ENCODE measurements around the gene ADRM1. TPM values are rescaled to one million over a fixed set of nuclear protein-coding genes. Genes with fewer than 3 reads are reported as not detected.

ADRM1 gene
- total RNA-seq, 1 experiment from 2014 or later, result 160 TPM

DNA sequence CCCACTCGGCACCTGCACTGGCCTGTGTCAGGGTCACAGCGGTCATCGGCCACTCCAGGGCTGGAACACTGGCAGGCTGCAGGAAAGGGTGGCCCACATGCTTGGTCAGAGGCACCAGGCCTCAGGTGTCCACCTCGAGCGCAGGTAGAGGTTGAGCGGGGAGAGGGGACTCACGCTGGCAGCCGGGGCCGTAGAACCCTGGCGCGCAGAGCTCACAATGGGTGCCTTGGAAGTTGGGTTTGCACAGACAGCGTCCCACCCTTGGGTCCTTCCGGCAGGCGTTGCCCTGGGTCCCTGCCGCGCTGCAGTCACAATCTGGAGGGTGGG, 35.5 kb downstream of the ADRM1 start:
- H3K4me3 ChIP-seq, result no peak overlapping the region
- H3K9me3 ChIP-seq (replicated peaks), result no peaks in the 10 kb centered on the region; the same call in 1 of the 2 replicates
- no peaks in the 10 kb centered on the region for H3K4me1 ChIP-seq
- H3K36me3 ChIP-seq, result peaks cover 33% of the 10 kb centered on the region; the same call in 1 of the 2 replicates
- no peak overlapping the region for H3K27ac ChIP-seq
- H3K27me3 ChIP-seq, result no peaks in the 10 kb centered on the region
- no peak for DNase-seq

DNA sequence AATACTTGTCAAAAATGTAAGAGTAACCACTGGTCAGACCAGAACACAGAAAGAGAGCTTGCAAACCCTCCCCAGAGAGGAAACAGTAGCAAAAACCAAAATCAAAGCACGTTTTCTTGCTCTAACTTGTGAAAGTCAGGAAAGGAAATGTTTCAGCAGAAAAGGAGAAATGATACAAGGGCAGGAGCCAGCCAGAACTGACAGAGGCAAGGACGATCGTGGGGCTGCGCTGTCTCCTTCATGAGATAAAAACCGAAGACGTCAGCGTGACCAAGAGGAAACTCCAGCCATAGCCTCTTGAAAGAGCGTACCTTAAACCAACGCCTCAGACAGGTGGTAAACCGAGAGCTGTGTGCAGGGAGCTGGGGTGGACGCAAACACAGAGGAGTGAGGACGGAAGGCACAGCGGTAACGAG, 36.9 kb downstream of the ADRM1 start:
- Histone ChIP-seq H3K27me3 (no peaks in the 10 kb centered on the region), H3K9me3 (replicated peaks) (no peaks in the 10 kb centered on the region; the same call in 1 of the 2 replicates), H3K4me1 (no peaks in the 10 kb centered on the region), H3K27ac (no peak overlapping the region), H3K36me3 (peaks cover 35% of the 10 kb centered on the region), H3K4me3 (no peak overlapping the region)
- no peak for DNase-seq

DNA sequence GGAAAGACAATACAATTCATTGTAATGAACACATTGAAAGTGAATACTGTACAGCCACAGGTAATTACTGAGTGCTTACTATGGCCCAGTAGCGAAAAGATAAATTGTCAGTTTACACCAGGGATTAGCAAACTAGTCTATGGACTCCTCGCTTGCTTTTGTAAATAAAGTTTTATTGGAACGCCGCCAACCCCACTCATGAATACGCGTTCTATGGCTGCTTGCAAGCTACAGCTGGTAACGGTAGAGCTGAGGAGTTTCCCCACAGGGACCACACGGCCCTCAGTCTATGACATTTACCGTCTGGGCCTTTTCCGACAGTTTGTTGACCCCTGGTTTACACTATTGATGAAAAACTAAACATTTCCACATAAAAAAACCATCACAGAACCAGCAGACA, 40.1 kb downstream of the ADRM1 start:
- Histone ChIP-seq H3K4me1 (peaks cover 9% of the 10 kb centered on the region), H3K9me3 (replicated peaks) (no peaks in the 10 kb centered on the region; the same call in 1 of the 2 replicates), H3K4me3 (no peak overlapping the region), H3K27ac (no peak overlapping the region), H3K27me3 (no peaks in the 10 kb centered on the region), H3K36me3 (peaks cover 33% of the 10 kb centered on the region)
- DNase-seq, result no peak

DNA sequence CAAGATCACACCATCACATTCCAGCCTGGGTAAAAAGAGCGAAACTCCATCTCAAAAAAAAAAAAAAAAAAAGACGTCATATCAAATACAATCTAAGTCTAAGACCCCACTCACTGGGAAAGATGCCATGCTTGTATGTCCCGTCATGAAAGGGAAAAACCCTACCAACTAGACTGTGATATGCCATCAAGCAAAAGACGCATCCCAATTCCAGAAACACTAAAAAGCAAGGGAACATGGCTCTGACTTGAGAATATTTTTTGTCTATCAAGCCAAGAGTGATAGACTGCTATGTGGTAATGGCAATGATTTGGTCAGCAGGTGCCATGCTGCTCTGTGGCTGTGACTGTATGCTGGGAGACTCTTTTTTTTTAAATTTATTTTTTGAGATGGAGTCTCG, 41.3 kb downstream of the ADRM1 start:
- Histone ChIP-seq H3K27me3 (no peaks in the 10 kb centered on the region), H3K9me3 (replicated peaks) (peaks cover 5% of the 10 kb centered on the region; the same call in 1 of the 2 replicates), H3K27ac (no peak overlapping the region), H3K4me1 (peaks cover 9% of the 10 kb centered on the region), H3K36me3 (peaks cover 32% of the 10 kb centered on the region), H3K4me3 (no peak overlapping the region)
- DNase-seq, result no peak

DNA sequence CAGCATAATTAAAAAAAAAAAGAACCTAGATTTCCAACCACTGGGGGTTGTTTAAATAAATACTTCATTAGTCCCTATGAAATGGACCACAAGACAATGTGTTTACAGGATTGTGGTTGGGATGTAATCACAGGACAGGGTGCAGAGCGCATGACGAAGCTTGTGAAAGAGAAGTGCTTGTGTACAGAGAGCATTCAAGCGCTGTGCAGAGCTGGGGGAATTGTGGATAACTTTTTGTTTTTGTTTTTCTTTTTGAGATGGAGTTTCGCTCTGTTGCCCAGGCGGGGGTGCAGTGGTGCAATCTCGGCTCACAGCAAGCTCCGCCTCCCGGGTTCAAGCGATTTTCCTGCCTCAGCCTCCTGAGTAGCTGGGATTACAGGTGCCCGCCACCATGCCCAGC, 42.0 kb downstream of the ADRM1 start:
- peaks cover 28% of the 10 kb centered on the region for H3K36me3 ChIP-seq
- peaks cover 5% of the 10 kb centered on the region; the same call in 1 of the 2 replicates for H3K9me3 ChIP-seq (replicated peaks)
- no peak overlapping the region for H3K4me3 ChIP-seq
- H3K27me3 ChIP-seq, result no peaks in the 10 kb centered on the region
- no peak for DNase-seq
- H3K4me1 ChIP-seq, result peaks cover 9% of the 10 kb centered on the region
- no peak overlapping the region for H3K27ac ChIP-seq

DNA sequence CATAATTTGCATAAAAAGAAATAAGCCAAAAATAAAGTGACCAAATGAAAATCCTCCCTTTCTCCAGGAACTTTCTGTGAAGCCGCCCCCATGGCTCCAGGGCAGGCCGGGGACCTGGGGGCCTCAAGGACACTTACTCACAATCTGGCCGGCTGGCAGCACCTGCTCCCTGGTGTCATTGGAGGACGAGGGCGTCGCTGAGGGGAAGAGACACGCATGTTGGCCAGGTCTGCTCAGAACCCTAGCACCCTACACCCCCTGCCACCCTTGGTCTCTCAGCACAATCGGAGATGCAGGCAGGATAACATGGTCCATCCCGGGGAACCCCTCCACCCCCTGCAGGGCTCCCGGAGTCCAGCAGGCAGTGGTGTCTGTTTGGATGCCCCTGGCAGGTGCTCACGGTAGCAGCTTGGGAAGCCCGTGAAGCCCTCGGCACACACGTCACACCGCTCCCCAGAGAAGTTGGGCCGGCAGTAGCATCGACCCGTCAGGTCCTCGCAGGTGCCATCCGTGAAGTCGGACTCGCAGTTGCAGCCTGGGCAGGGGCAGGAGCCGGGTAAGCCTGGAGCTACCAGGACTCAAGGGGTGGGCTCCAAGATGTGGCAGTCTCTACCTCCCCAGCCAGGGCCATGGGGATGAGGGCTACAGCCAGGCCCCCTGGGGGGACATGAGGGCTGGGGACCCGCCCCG, 43.0 kb downstream of the ADRM1 start:
- H3K36me3 ChIP-seq, result peaks cover 20% of the 10 kb centered on the region
- H3K27ac ChIP-seq, result no peak overlapping the region
- H3K4me3 ChIP-seq, result no peak overlapping the region
- H3K9me3 ChIP-seq (replicated peaks), result peaks cover 5% of the 10 kb centered on the region; the same call in 1 of the 2 replicates
- H3K27me3 ChIP-seq, result no peaks in the 10 kb centered on the region
- DNase-seq, result no peak
- peaks cover 9% of the 10 kb centered on the region for H3K4me1 ChIP-seq

DNA sequence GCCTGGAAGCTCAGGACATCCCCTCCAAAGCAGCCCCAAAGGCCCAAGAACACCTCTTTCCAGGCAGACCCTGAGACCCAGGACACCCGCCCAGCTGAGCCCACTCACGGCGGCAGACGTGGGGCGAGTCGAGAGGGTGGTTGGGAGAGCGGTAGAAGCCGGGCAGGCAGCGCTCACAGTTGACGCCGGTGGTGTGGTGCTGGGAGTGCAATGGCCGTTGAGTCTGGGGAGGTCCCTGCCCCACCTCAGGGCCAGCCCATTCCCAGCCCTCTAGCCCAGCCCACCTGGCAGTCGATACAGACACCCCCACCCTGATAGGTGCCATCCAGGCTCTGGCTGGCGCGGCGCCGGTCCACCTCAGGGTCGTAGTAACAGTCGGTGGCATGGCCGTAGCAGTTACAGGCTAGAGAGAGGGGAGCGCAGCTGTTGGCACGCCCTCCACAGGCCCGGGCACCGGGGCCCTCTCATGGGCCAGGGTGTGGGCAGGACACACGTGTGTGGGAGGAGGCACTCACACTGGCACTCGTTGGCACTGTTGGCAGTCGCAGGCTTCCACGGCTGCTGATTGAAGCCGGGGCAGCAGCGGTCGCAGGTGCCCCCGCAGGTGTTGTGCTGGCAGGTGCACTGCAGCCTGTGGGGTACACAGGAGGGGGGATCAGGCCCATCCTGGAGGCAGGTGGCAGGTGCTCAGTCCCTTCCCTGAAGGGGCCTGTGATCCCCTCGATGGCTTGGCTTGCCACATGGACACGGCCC, 43.8 kb downstream of the ADRM1 start:
- no peak overlapping the region for H3K27ac ChIP-seq
- DNase-seq, result no peak
- peaks cover 19% of the 10 kb centered on the region for H3K36me3 ChIP-seq
- no peak overlapping the region for H3K4me3 ChIP-seq
- peaks cover 5% of the 10 kb centered on the region; the same call in 1 of the 2 replicates for H3K9me3 ChIP-seq (replicated peaks)
- no peaks in the 10 kb centered on the region for H3K27me3 ChIP-seq
- peaks cover 9% of the 10 kb centered on the region for H3K4me1 ChIP-seq

DNA sequence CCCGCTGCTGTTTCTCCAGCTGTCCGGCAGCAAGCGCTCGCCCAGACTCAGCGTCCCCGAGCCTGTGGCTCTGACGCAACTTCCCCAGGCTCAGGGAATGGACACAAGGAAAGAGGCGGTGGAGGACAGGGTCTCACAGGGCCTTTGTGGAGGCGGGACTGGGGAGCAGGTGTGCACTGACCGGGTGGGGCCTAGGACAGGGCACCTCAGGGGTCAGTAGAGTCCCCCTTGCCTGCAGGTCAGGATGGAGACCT, 44.3 kb downstream of the ADRM1 start:
- H3K27me3 ChIP-seq, result no peaks in the 10 kb centered on the region
- peaks cover 21% of the 10 kb centered on the region for H3K36me3 ChIP-seq
- peaks cover 9% of the 10 kb centered on the region for H3K4me1 ChIP-seq
- DNase-seq, result no peak
- no peak overlapping the region for H3K27ac ChIP-seq
- no peak overlapping the region for H3K4me3 ChIP-seq
- H3K9me3 ChIP-seq (replicated peaks), result peaks cover 5% of the 10 kb centered on the region; the same call in 1 of the 2 replicates

DNA sequence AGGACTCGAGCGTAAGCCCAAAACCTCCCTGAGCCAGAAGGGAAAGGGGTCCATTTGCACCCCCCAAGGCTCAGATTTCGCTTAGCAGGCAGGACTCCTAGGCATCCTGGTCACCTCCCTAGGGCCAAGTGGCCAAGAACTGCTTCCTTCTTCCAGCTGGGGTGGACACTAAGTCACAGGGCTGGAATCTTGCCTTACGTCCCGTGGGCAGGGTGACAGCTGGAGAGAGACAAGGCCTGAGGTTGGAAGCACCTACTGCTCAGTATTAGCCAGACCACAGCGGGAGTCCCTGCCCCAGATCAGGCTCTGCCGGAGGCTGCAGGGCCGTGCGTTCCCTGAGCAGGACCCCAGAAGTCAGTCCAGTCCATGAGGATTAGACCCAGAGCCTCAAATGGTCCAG, 44.6 kb downstream of the ADRM1 start:
- no peak overlapping the region for H3K4me3 ChIP-seq
- peaks cover 21% of the 10 kb centered on the region for H3K36me3 ChIP-seq
- DNase-seq, result no peak
- peaks cover 5% of the 10 kb centered on the region; the same call in 1 of the 2 replicates for H3K9me3 ChIP-seq (replicated peaks)
- no peaks in the 10 kb centered on the region for H3K27me3 ChIP-seq
- peaks cover 9% of the 10 kb centered on the region for H3K4me1 ChIP-seq
- no peak overlapping the region for H3K27ac ChIP-seq

DNA sequence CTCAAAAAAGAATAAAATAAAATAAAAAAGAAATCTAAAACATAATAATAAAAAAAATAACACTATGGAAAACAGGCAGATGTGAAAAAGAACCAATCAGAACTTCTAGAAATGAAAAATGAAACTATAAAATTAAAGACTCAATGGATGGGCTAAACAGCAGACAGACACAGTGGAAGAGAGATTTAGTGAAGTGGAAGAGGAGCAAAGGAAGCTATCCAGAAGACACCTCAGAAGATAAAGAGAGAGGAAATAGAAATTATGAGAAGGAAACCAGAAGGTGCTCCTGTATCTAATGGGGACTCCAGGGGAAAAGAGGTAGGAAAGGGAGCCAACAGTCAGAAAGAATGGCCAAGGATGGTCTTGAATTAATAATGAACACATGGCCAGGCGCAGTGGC, 45.8 kb downstream of the ADRM1 start:
- H3K9me3 ChIP-seq (replicated peaks), result peaks cover 5% of the 10 kb centered on the region; the same call in 1 of the 2 replicates
- peaks cover 9% of the 10 kb centered on the region for H3K4me1 ChIP-seq
- peaks cover 16% of the 10 kb centered on the region for H3K36me3 ChIP-seq
- H3K27ac ChIP-seq, result no peak overlapping the region
- no peaks in the 10 kb centered on the region for H3K27me3 ChIP-seq
- H3K4me3 ChIP-seq, result no peak overlapping the region
- no peak for DNase-seq

DNA sequence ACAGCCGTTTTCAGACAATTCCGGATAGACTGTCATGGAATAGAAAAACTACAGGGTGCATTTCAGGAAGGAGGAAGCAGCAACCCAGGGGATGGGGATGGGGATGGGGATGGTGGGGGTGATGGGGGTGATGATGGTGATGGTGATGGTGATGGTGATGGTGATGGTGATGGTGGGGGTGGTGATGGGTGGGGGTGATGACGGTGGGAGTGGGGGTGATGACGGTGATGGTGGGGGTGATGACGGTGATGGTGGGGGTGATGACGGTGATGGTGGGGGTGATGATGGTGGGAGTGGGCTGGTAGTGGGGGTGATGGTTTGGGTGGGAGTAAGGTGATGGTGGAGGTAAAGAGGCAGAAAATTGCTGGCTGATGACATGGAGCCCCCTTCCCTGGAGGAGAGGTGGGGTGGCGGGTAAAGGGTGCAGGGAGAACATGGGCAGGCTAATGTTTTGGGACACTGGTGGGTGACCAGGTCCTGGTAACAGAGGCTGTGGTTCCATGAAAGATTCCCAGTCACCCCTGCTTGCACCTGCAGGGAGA, 46.8 kb downstream of the ADRM1 start:
- Histone ChIP-seq H3K27me3 (no peaks in the 10 kb centered on the region), H3K9me3 (replicated peaks) (peaks cover 5% of the 10 kb centered on the region; the same call in 1 of the 2 replicates), H3K27ac (no peak overlapping the region), H3K4me1 (peaks cover 12% of the 10 kb centered on the region), H3K4me3 (no peak overlapping the region), H3K36me3 (peaks cover 14% of the 10 kb centered on the region)
- no peak for DNase-seq

DNA sequence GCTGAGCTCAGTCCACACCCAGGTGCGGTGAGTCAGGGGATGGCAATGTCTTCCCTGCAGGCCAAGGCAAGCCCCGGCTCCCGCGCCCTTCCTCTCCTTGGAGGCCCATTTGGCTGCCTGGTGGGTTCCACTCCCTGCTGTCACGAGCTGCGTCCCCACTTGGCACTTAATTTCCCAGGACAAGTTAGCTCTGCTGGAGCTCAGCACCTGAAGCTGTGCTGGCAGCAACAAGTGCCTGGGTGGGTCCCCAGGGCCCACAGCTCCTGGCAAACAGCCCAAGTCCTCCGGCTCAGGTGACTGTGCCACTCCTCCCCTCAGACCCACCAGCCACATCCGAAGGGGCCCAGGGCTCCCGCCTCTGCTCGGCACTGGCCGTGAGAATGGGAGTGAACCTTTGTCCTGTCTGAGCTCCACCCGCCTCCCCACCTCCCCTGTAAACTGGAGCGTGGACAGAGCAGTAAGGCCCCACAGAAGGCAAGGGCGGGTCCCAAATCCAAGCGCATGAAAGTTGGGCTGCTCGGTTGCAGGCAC, 47.4 kb downstream of the ADRM1 start:
- Histone ChIP-seq H3K9me3 (replicated peaks) (peaks cover 5% of the 10 kb centered on the region; the same call in 1 of the 2 replicates), H3K27me3 (no peaks in the 10 kb centered on the region), H3K4me3 (no peak overlapping the region), H3K36me3 (peaks cover 11% of the 10 kb centered on the region), H3K4me1 (peaks cover 17% of the 10 kb centered on the region), H3K27ac (no peak overlapping the region)
- no peak for DNase-seq

DNA sequence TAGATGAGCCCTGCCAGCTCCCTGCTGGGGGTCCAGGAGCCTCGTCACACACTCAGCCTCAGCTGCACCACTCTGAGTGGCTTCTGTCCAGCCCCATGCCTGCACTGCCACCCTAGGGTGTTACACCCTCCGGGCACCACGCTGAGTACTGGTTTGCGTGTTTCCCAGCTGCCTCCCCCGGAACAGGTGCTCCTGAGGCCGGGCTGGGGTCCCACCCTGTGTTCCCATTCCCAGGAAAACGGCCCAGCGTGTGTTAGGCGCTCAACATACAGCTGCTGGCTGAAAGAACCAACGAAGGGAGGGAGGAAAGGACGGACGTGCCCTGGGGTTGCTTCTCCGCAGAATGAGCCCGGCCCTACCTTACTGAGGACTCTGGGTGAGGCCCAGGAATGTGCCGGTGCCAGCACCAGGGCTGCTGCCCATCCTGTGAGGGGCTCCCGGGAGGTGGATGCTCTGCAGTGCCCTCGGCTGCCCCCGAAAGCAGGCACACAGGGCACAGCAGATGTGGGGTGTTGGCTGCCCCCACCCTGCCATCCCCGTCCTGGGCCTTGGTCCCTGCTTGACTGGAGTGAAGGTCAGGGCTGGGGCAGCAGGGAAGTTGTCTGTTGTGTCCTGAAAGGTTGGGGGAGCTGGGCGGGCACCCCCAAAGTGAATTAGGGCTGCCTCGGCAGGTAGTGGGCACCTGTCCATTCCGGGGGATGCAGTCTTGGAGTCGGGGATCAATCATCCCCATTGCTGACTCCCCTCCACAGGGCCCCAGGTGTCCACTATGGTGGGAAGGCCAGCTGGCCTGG, 48.0 kb downstream of the ADRM1 start:
- Histone ChIP-seq H3K9me3 (replicated peaks) (peaks cover 5% of the 10 kb centered on the region; the same call in 1 of the 2 replicates), H3K4me1 (peaks cover 18% of the 10 kb centered on the region), H3K27me3 (no peaks in the 10 kb centered on the region), H3K27ac (no peak overlapping the region), H3K4me3 (no peak overlapping the region), H3K36me3 (peaks cover 11% of the 10 kb centered on the region)
- no peak for DNase-seq

DNA sequence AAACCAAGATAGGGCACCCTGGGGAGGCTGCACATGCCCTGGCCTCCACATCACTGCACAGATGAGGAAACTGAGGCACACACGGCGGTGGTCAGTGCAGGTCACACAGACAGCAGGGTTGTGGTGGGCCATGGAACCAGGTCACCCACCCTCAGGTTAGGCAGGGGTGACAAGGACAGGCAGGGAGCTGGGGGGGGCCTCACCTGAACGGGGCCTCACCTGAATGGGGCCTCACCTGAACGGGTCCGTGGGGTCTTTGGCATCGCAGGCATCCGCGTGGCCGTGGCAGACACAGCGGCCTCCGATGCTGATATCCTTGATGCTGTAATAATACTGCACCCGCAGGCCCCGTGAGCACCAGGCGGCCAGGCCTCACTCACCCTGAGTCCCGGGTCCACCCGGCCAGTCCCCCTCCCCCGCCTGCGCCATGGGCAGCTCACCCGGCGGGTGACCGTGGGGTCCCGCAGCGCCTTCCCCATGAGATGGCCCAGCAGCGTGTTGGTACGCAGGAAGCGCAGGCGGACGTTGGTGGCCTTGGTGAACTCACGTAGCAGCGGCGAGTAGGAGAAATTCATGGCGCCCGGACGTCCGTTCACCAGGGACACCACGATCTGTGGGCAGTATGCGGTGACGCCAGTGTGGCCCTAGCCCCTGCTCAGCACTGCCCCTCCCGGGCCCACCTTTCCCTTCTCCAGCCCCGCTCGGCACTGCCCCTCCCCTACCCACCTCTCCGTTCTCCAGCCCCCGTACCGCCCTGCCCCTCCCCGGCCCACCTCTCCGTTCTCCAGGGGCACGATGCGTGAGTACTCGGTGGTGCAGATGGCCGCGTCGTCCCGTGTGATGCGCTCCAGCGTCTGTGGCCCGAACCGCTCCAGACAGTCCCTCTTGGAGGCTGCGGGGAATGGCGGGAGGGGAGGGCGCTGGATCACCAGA, 48.9 kb downstream of the ADRM1 start:
- H3K9me3 ChIP-seq (replicated peaks), result peaks cover 5% of the 10 kb centered on the region; the same call in 1 of the 2 replicates
- no peaks in the 10 kb centered on the region for H3K27me3 ChIP-seq
- DNase-seq, result no peak
- H3K27ac ChIP-seq, result no peak overlapping the region
- peaks cover 24% of the 10 kb centered on the region for H3K4me1 ChIP-seq
- H3K36me3 ChIP-seq, result peaks cover 11% of the 10 kb centered on the region
- H3K4me3 ChIP-seq, result no peak overlapping the region
